BLaER1 treated with 17β-estradiol and CSF1 and Interleukin-3, amounts not matched to agents 10 nM and 100 nM (cell line): ENCODE data around the gene CAMKV.
"Not testable (repeated sequence)": the region's sequence is repeated elsewhere in the genome, so short reads cannot be mapped to it uniquely, and the experiment has no call there.

ENCODE experiments used
- H3K27ac ChIP-seq, 11 experiments: shearing (Covaris generic); formaldehyde crosslinking; 2 replicates each; pipeline ENCODE4 v1.8.1; 2022
- H3K27me3 ChIP-seq, 11 experiments: shearing (Covaris generic); formaldehyde crosslinking; 2 replicates each; pipeline ENCODE4 v1.8.1; 2022
- H3K36me3 ChIP-seq, 11 experiments: shearing (Covaris generic); formaldehyde crosslinking; 2 replicates each; pipeline ENCODE4 v1.8.1; 2022
- H3K4me1 ChIP-seq, 10 experiments: shearing (Covaris generic); formaldehyde crosslinking; 2 replicates each; pipeline ENCODE4 v1.8.1; 2022
- H3K4me2 ChIP-seq, 11 experiments: shearing (Covaris generic); formaldehyde crosslinking; 2 replicates each; pipeline ENCODE4 v1.8.1; 2022
- H3K4me3 ChIP-seq, 10 experiments: shearing (Covaris generic); formaldehyde crosslinking; 2 replicates each; pipeline ENCODE4 v1.8.1; 2022
- H3K9ac ChIP-seq, 11 experiments: shearing (Covaris generic); formaldehyde crosslinking; 2 replicates each; pipeline ENCODE4 v1.8.1; 2022
- H3K9me3 ChIP-seq, 11 experiments: shearing (Covaris generic); formaldehyde crosslinking; replicated peaks in 1 of 11; 2 replicates each; pipeline ENCODE4 v1.8.1; 2022
- H4K20me1 ChIP-seq, 11 experiments: shearing (Covaris generic); formaldehyde crosslinking; 2 replicates each; pipeline ENCODE4 v1.8.1; 2022
- Cebpa-rat ChIP-seq, 11 experiments: shearing (Covaris generic); IDR thresholded peaks; 2 replicates each; pipeline ENCODE4 v1.8.1; 2022

The CAMKV gene

GRCh38 chr3:49910409-49911123 lies 40.9 kb upstream of the CAMKV start:
- Histone ChIP-seq H3K36me3 (peaks cover 30 to 51% (median 42%) of the 10 kb centered on the region in 11 experiments), H3K9ac (no peak overlapping the region), H3K4me1 (peaks cover 15 to 29% (median 25%) of the 10 kb centered on the region in 10 experiments), H3K27me3 (no peaks in the 10 kb centered on the region), H3K27ac (no peak overlapping the region), H4K20me1 (peaks cover 0 to 20% (median 0%) of the 10 kb centered on the region in 11 experiments; a peak in 5 of 22 replicates), H3K9me3 (no peaks in the 10 kb centered on the region), H3K4me3 (no peak overlapping the region), H3K4me2 (no peak overlapping the region)
- no peak for TF ChIP-seq Cebpa-rat (IDR thresholded peaks at IDR 0.05)

- H3K4me2 ChIP-seq, result no peak overlapping the region
- H3K27me3 ChIP-seq, result no peaks in the 10 kb centered on the region
Measured at GRCh38 chr3:49908373-49909199, 38.9 kb upstream of the CAMKV start.

GRCh38 chr3:49906073-49906743 lies 36.5 kb upstream of the CAMKV start:
- Histone ChIP-seq H3K4me3 (peak overlapping the region in 6 of 10 experiments; percentile 1 to 34 (median 20); a peak in 7 of 20 replicates), H4K20me1 (peaks cover 0 to 12% (median 0%) of the 10 kb centered on the region in 11 experiments; a peak in 3 of 22 replicates), H3K27me3 (no peaks in the 10 kb centered on the region), H3K9me3 (no peaks in the 10 kb centered on the region), H3K4me2 (peak overlapping the region; percentile 53 to 88 (median 75)), H3K4me1 (peaks cover 18 to 54% (median 49%) of the 10 kb centered on the region in 10 experiments), H3K36me3 (peaks cover 20 to 31% (median 28%) of the 10 kb centered on the region in 11 experiments), H3K27ac (peak overlapping the region in 6 of 11 experiments; percentile 25 to 56 (median 48); a peak in 9 of 22 replicates), H3K9ac (peak overlapping the region in 9 of 11 experiments; percentile 19 to 56 (median 34); a peak in 16 of 22 replicates)
- TF ChIP-seq Cebpa-rat (IDR thresholded peaks at IDR 0.05), result no peak

More at GRCh38 chr3:49908373-49909199, 38.9 kb upstream of the CAMKV start:
- Histone ChIP-seq H4K20me1 (peaks cover 0 to 20% (median 0%) of the 10 kb centered on the region in 11 experiments; a peak in 4 of 22 replicates), H3K4me3 (no peak overlapping the region), H3K9ac (peak overlapping the region in 1 of 11 experiments; percentile 14; a peak in 1 of 22 replicates), H3K36me3 (peaks cover 30 to 51% (median 42%) of the 10 kb centered on the region in 11 experiments), H3K9me3 (no peaks in the 10 kb centered on the region), H3K27ac (no peak overlapping the region), H3K4me1 (peaks cover 18 to 47% (median 40%) of the 10 kb centered on the region in 10 experiments)
- no peak for TF ChIP-seq Cebpa-rat (IDR thresholded peaks at IDR 0.05)

GRCh38 chr3:49904448-49904847 lies 34.7 kb upstream of the CAMKV start:
- H3K9me3 ChIP-seq, H3K4me3 ChIP-seq, H4K20me1 ChIP-seq, H3K27ac ChIP-seq, H3K27me3 ChIP-seq: not testable (repeated sequence)
- Histone ChIP-seq H3K9ac (peak overlapping the region in 1 of 11 experiments; percentile 35; a peak in 1 of 22 replicates), H3K36me3 (peaks cover 6 to 15% (median 10%) of the 10 kb centered on the region in 11 experiments), H3K4me1 (peaks cover 18 to 59% (median 54%) of the 10 kb centered on the region in 10 experiments), H3K4me2 (peak overlapping the region in 9 of 11 experiments; percentile 46 to 72 (median 54); a peak in 14 of 22 replicates)

- no peaks in the 10 kb centered on the region; a peak in 1 of 22 replicates for H4K20me1 ChIP-seq
- peaks cover 18 to 59% (median 54%) of the 10 kb centered on the region in 10 experiments for H3K4me1 ChIP-seq
- peaks cover 0 to 8% (median 3%) of the 10 kb centered on the region in 11 experiments; a peak in 12 of 22 replicates for H3K36me3 ChIP-seq
- TF ChIP-seq Cebpa-rat (IDR thresholded peaks at IDR 0.05), result no peak
- peak within 1 kb of the TSS; percentile 41 to 72 (median 51) for H3K4me2 ChIP-seq
- no peaks in the 10 kb centered on the region for H3K27me3 ChIP-seq
- peak within 1 kb of the TSS in 6 of 11 experiments; percentile 1 to 49 (median 32); a peak in 6 of 22 replicates for H3K9ac ChIP-seq
- H3K4me3 ChIP-seq, result peak within 1 kb of the TSS in 6 of 10 experiments; percentile 16 to 41 (median 26); a peak in 6 of 20 replicates
- peak within 1 kb of the TSS in 4 of 11 experiments; percentile 8 to 59 (median 28); a peak in 7 of 22 replicates for H3K27ac ChIP-seq
- no peaks in the 10 kb centered on the region for H3K9me3 ChIP-seq
Measured at GRCh38 chr3:49903451-49904424, 34.0 kb upstream of the CAMKV start, which contains the start of gene MST1R. Gene MST1R (minus strand): TSS chr3:49903873. CDS start chr3:49903609, 264 bp downstream.

- TF ChIP-seq Cebpa-rat (IDR thresholded peaks at IDR 0.05), result no peak
- Histone ChIP-seq H3K27ac (peak overlapping the region in 4 of 11 experiments; percentile 37 to 59 (median 43); a peak in 6 of 22 replicates), H3K4me1 (peaks cover 18 to 59% (median 55%) of the 10 kb centered on the region in 10 experiments), H3K4me2 (peak overlapping the region in 9 of 11 experiments; percentile 41 to 72 (median 48); a peak in 16 of 22 replicates), H4K20me1 (no peaks in the 10 kb centered on the region; a peak in 1 of 22 replicates), H3K9ac (peak overlapping the region in 2 of 11 experiments; percentile 1 to 13; a peak in 1 of 22 replicates), H3K27me3 (no peaks in the 10 kb centered on the region), H3K4me3 (no peak overlapping the region), H3K9me3 (no peaks in the 10 kb centered on the region), H3K36me3 (no peaks in the 10 kb centered on the region)
Measured at GRCh38 chr3:49902511-49903345, 33.0 kb upstream of the CAMKV start.
